Measurements from ENCODE around the gene PWWP2B. TPM values are rescaled to one million over a fixed set of nuclear protein-coding genes. Genes with fewer than 3 reads are reported as not detected.
"Not testable (repeated sequence)": the region's sequence is repeated elsewhere in the genome, so short reads cannot be mapped to it uniquely, and the experiment has no call there.

PWWP2B gene
- total RNA-seq, 2 experiments from 2014 or later = 2.9 to 3.1 TPM

- Mint-ChIP-seq H3K4me1 (no peaks in the 10 kb centered on the region), H3K9me3 (no peaks in the 10 kb centered on the region), H3K36me3 (no peaks in the 10 kb centered on the region), H3K27ac (no peak overlapping the region), H3K4me3 (no peak overlapping the region), H3K27me3 (no peaks in the 10 kb centered on the region)
- DNase-seq = no peak
Observed at GRCh38 chr10:132429281-132430230, 32.6 kb downstream of the PWWP2B start.

- H3K4me1 Mint-ChIP-seq = no peaks in the 10 kb centered on the region
- DNase-seq = no peak
- no peak overlapping the region for H3K27ac Mint-ChIP-seq
- H3K9me3 Mint-ChIP-seq = no peaks in the 10 kb centered on the region
- no peaks in the 10 kb centered on the region for H3K27me3 Mint-ChIP-seq
- H3K36me3 Mint-ChIP-seq = no peaks in the 10 kb centered on the region
- H3K4me3 Mint-ChIP-seq = no peak overlapping the region
Observed at GRCh38 chr10:132430231-132430743, 33.3 kb downstream of the PWWP2B start.

GRCh38 chr10:132430861-132431271 lies 33.9 kb downstream of the PWWP2B start:
- no peaks in the 10 kb centered on the region for H3K27me3 Mint-ChIP-seq
- no peak for DNase-seq
- H3K27ac Mint-ChIP-seq = no peak overlapping the region
- no peaks in the 10 kb centered on the region for H3K36me3 Mint-ChIP-seq
- no peak overlapping the region for H3K4me3 Mint-ChIP-seq
- no peaks in the 10 kb centered on the region for H3K4me1 Mint-ChIP-seq
- H3K9me3 Mint-ChIP-seq = no peaks in the 10 kb centered on the region

DNA sequence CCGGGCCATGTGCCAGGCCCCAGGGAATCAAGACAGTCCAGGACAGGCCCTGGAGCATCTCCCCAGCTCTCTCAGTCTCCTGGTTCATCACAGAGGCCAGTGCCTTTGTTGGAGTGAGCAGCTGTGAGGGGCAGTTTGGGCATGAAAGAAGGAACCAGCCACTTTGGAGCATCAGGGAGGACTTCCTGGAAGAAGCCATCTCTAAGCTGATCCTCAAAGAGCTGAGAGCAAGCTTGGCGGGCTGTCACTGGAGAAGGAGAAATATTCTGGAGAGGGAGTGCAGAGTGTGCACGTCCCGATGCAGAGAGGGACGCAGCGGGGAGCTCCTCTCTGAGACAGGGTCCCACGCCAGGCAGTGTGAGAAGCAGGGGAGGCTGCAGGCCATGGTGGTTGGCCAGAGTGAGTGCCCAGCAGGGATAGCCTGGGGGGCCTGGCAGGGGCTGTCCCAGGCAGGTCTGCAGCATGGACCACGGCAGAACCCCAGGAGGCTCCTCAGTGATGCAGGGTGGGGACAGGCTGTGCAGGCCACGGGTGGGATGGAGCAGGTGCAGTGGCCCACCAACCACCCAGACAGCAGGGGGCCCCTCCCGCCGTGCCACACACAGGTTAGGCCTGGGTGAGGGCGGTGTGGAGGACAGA lies 34.7 kb downstream of the PWWP2B start:
- DNase-seq = no peak
- Mint-ChIP-seq H3K4me3 (no peak overlapping the region), H3K9me3 (no peaks in the 10 kb centered on the region), H3K4me1 (no peaks in the 10 kb centered on the region), H3K27ac (no peak overlapping the region), H3K36me3 (no peaks in the 10 kb centered on the region), H3K27me3 (no peaks in the 10 kb centered on the region)

GRCh38 chr10:132432176-132432540 lies 35.2 kb downstream of the PWWP2B start:
- H3K27me3 Mint-ChIP-seq = no peaks in the 10 kb centered on the region
- H3K36me3 Mint-ChIP-seq = no peaks in the 10 kb centered on the region
- H3K4me3 Mint-ChIP-seq = no peak overlapping the region
- DNase-seq = no peak
- no peaks in the 10 kb centered on the region for H3K9me3 Mint-ChIP-seq
- H3K27ac Mint-ChIP-seq = no peak overlapping the region
- no peaks in the 10 kb centered on the region for H3K4me1 Mint-ChIP-seq

- DNase-seq = no peak
- peak overlapping the region; percentile 19 for H3K27ac Mint-ChIP-seq
- no peaks in the 10 kb centered on the region for H3K4me1 Mint-ChIP-seq
- H3K4me3 Mint-ChIP-seq = peak overlapping the region; percentile 52
- H3K9me3 Mint-ChIP-seq = no peaks in the 10 kb centered on the region
- no peaks in the 10 kb centered on the region for H3K27me3 Mint-ChIP-seq
- H3K36me3 Mint-ChIP-seq = no peaks in the 10 kb centered on the region
Observed at GRCh38 chr10:132433671-132434340, 36.8 kb downstream of the PWWP2B start.

GRCh38 chr10:132434405-132435005 lies 37.5 kb downstream of the PWWP2B start:
- Mint-ChIP-seq H3K9me3 (no peaks in the 10 kb centered on the region), H3K27me3 (no peaks in the 10 kb centered on the region), H3K4me1 (no peaks in the 10 kb centered on the region), H3K4me3 (peak overlapping the region; percentile 52), H3K27ac (peak overlapping the region; percentile 19), H3K36me3 (no peaks in the 10 kb centered on the region)
- DNase-seq = peak; percentile 63

GRCh38 chr10:132435320-132435719 lies 38.3 kb downstream of the PWWP2B start:
- not testable (repeated sequence) for H3K9me3 Mint-ChIP-seq, H3K27me3 Mint-ChIP-seq, H3K36me3 Mint-ChIP-seq, H3K4me3 Mint-ChIP-seq, H3K4me1 Mint-ChIP-seq, H3K27ac Mint-ChIP-seq, DNase-seq

DNA sequence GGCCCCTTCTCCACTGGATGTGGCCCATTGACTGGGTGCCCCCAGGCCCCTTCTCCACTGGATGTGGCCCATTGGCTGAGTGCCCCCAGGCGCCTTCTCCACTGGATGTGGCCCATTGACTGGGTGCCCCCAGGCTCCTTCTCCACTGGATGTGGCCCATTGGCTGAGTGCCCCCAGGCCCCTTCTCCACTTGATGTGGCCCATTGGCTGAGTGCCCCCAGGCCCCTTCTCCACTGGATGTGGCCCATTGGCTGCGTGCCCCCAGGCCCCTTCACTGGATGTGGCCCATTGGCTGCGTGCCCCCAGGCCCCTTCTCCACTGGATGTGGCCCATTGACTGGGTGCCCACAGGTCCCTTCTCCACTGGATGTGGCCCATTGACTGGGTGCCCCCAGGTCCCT lies 39.1 kb downstream of the PWWP2B start:
- H3K27me3 Mint-ChIP-seq, H3K9me3 Mint-ChIP-seq, H3K36me3 Mint-ChIP-seq, H3K4me3 Mint-ChIP-seq, DNase-seq, H3K27ac Mint-ChIP-seq, H3K4me1 Mint-ChIP-seq: not testable (repeated sequence)

DNA sequence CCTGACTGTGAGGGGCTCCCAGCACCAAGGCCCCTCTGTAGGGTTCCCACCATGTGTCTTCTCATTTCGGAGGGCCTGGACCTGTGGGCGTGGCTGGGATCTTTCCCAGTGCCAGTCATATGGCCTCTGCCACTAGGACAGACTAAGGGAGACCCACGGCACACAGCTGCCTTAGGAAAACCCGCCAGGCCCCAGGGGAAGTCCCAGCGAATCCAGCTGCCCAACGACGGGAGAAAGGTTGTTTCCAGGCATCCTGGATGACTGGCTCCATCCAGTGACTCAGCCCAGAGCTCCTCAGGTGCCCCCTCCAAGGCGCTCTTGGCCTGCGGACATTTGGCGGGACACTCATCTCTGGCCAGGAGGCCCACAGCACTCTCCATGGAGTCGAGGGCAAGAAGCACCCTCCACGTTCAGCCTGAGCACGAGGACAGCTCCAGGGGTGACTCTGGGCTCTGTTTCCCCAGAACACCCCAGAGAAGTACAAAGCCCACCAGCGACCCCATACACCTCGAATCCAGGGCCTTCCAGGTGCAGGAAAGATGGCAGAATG lies 39.9 kb downstream of the PWWP2B start:
- Mint-ChIP-seq H3K27me3 (no peaks in the 10 kb centered on the region), H3K9me3 (no peaks in the 10 kb centered on the region), H3K4me3 (no peak overlapping the region), H3K4me1 (no peaks in the 10 kb centered on the region), H3K36me3 (no peaks in the 10 kb centered on the region), H3K27ac (no peak overlapping the region)
- DNase-seq = no peak

DNA sequence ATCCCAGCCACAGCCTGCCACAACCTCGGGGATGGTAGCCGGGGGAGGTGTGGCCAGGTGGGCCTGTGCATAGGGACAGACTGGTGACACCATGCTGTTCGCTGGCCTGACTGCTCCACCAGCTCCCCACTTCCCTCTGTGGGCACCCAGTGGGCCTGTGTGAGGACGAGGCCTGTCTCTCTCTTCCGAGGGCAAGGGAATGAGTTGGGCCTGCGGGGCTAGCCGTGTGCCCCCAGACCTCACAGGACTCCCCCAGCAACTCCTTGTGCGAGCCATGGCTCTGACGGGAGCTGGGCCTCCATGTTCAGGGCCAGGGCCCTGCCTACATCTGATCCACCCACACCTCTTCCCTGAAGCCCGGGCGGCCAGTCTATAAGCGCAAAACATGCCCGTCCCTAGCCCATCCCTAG lies 40.5 kb downstream of the PWWP2B start:
- Mint-ChIP-seq H3K36me3 (no peaks in the 10 kb centered on the region), H3K4me3 (no peak overlapping the region), H3K27me3 (no peaks in the 10 kb centered on the region), H3K27ac (no peak overlapping the region), H3K4me1 (no peaks in the 10 kb centered on the region), H3K9me3 (no peaks in the 10 kb centered on the region)
- DNase-seq = no peak

DNA sequence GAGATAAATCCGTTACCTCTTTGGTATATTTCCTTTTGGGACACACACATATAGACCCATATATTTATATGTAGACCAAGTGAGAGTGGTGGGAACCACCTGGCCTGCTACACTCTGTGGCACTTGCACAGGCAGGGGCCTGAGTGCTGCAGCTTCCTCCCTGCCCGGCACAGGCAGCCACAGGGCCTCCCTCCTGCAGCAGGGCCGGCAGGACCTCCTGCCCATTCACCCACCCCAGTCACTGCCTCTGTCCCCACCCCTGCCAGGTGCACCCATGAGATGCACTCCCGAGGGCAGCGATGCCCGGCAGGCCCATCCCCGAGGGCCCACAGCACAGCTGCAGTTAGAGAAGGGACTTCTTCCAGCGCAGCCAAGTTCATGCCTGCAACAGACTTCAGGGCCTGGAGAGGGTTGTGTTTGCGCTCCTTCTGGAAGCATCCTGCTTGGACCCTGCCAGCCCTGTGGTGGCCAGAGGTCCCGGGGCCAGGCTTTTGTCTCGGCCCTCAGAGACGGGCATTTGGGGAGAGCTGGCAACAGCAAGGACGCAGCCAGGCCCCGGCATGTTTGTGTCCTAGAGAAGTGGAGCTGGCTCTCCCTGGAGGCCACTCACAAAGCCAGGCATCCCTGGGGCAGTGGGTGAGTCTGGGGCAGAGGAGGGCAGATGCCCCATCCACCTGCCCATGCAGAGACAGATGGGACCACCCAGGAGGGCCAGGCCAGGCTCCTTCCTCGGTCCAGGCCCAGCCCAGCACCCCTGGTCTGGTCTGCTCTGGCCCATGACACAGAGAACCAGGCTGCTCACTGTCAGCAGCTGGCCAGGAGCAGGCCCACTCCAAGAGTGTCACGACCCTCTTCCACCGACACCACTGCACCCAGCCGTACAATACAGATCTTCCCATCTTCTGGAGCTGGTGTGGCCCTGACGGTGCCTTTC lies 41.4 kb downstream of the PWWP2B start:
- Mint-ChIP-seq H3K4me1 (no peaks in the 10 kb centered on the region), H3K27me3 (no peaks in the 10 kb centered on the region), H3K36me3 (no peaks in the 10 kb centered on the region), H3K4me3 (no peak overlapping the region), H3K9me3 (no peaks in the 10 kb centered on the region), H3K27ac (no peak overlapping the region)
- DNase-seq = no peak

GRCh38 chr10:132439025-132439388 lies 42.0 kb downstream of the PWWP2B start:
- no peaks in the 10 kb centered on the region for H3K27me3 Mint-ChIP-seq
- H3K4me3 Mint-ChIP-seq = no peak overlapping the region
- H3K9me3 Mint-ChIP-seq = no peaks in the 10 kb centered on the region
- DNase-seq = no peak
- H3K4me1 Mint-ChIP-seq = no peaks in the 10 kb centered on the region
- no peaks in the 10 kb centered on the region for H3K36me3 Mint-ChIP-seq
- no peak overlapping the region for H3K27ac Mint-ChIP-seq

Data from activated naive CD8-positive, alpha-beta T cell treated with anti-CD3 and anti-CD28 coated beads for 36 hours (primary cell).